Measurements from ENCODE around the gene SMIM32.

The SMIM32 gene

DNA sequence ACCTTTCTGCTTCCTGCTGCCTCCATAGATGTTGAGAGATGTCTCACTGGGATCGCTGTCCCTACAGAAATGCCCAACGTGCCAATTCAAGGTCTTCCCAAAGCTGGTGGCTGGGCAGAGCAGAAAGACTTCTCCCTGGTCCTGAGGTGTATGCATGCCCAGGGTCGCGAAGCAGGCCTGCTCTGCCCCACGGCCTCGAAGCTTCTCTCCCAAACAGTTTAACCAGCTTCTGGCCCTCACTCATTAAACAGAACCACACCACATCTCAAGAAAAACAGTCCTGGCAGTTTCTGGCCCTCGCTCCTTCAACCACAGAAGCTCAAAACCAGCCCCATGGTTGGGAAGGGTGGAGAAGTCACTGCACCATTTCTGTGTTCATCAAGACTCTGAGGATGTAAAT lies 14.7 kb upstream of the SMIM32 start:
- no peak for TF ChIP-seq ZFX (IDR thresholded peaks at IDR 0.05; ENCODE audit: borderline replicate concordance)
- no peak for TF ChIP-seq CTCF (IDR thresholded peaks at IDR 0.05)
- no peak overlapping the region for H3K27ac ChIP-seq

DNA sequence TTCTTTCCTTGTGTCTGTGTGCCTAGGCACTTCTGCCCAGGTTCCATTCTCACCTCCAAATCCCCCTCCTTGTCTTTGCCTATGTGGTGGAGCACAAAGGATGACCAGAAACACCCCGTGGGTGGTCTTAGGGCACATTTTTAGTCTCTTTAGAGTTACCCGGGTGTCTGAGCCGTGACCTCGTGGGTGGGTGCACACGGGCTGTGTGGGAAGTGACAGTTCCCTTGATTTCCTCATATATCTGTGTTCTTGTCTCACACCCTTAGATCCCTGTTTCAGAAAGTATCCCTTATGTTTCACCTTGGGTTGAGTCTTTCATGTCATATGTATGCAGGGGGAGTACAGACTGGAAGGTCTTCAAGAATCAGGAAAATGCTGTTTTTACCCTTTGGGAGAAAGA lies 13.4 kb upstream of the SMIM32 start:
- TF ChIP-seq CTCF (IDR thresholded peaks at IDR 0.05) (no peak), ZFX (IDR thresholded peaks at IDR 0.05; ENCODE audit: borderline replicate concordance) (no peak)
- H3K27ac ChIP-seq: no peak overlapping the region

- TF ChIP-seq ZFX (IDR thresholded peaks at IDR 0.05; ENCODE audit: borderline replicate concordance) (no peak), CTCF (IDR thresholded peaks at IDR 0.05) (no peak)
Observed at GRCh38 chr5:136205941-136206340, 13.0 kb upstream of the SMIM32 start.

GRCh38 chr5:136205061-136205702 lies 12.2 kb upstream of the SMIM32 start:
- no peak for TF ChIP-seq ZFX (IDR thresholded peaks at IDR 0.05; ENCODE audit: borderline replicate concordance)
- TF ChIP-seq CTCF (IDR thresholded peaks at IDR 0.05): no peak
- H3K27ac ChIP-seq: no peak overlapping the region

More at GRCh38 chr5:136205941-136206340, 13.0 kb upstream of the SMIM32 start:
- no peak overlapping the region for H3K27ac ChIP-seq

DNA sequence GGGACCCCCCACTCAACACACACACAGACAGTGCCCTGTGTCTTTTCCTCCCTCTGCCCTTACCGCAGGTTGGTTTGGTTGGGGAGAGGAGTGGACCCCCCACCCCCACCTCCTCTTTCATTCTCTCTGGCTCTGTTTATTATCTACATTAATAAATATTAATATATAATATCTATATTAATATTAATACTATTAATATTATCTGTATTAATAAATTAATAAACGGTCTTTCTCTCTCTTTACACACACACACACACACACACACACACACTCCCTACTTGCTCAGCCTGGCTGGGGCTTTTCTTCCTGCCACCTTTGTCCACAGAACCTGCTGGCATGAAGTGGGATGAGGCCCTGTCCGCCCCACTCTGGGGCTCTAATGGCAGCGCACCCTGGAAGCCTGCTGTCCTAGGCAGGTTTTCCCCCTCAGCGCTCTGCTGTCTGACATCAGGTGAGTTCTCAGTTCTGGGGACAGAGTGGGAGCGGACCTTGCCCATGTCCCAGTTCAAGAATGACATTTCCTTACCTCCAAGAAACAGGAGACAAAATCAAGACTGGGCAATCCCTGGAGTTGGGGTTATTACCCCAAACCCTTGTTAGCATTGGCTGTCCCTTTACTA lies 10.5 kb upstream of the SMIM32 start:
- no peak overlapping the region for H3K27ac ChIP-seq
- no peak for TF ChIP-seq ZFX (IDR thresholded peaks at IDR 0.05; ENCODE audit: borderline replicate concordance)
- TF ChIP-seq CTCF (IDR thresholded peaks at IDR 0.05): no peak

GRCh38 chr5:136202469-136203205 lies 9.7 kb upstream of the SMIM32 start:
- TF ChIP-seq CTCF (IDR thresholded peaks at IDR 0.05) (no peak), ZFX (IDR thresholded peaks at IDR 0.05; ENCODE audit: borderline replicate concordance) (no peak)
- H3K27ac ChIP-seq: no peak overlapping the region

GRCh38 chr5:136201870-136202269 lies 8.9 kb upstream of the SMIM32 start:
- no peak overlapping the region for H3K27ac ChIP-seq
- TF ChIP-seq CTCF (IDR thresholded peaks at IDR 0.05): no peak

Data from 22Rv1 (cell line).